HG03432 (cell line): ENCODE measurements around the gene PBX1.

Experiments
- ATAC-seq: cut with Tn5 transposase; IDR thresholded peaks from one replicate; pipeline ENCODE4 v1.9.1; 2021; ENCODE audit warnings: mild to moderate bottlenecking, moderate library complexity; ENCODE audit not compliant: unreplicated experiment

PBX1 gene

DNA sequence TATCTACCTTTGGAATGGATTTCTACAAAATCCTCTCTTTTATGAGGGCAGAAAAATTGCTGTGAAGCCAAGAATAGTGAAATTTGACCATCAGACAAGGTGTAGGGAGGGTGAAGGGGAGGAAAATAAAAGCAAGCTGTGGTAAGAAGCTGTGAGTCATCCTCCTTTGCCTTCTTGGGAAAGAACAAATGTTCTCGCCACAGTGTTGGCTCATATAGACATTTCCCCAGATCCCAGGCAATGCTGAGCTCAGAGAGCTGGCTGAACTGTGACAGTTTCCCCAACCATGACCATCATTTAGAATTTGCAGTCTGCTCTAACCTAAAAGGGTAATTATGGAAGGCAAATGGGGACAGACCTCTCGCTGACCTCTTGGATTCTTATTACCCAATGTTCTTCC, 235.4 kb downstream of the PBX1 start:
- no peak for ATAC-seq

DNA sequence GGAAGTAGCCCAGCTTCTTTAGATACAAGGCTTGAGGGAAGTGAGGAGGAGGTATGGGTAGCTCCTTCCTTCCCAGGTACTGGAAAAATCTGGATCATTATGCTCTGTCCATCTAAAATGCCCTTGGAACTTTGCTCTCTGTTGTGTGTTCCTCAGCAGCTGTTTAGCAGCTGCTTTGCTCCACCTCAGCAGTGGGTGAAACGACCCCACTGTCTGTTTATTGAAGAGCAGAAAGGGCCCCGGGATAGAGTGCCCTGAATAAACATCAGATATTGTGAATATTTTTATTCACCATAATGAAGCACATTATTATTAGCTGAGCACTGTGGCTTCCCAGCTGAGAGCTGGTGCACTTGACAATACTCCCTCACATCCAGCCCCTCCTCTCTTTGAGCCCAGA, 237.9 kb downstream of the PBX1 start:
- ATAC-seq, result no peak

DNA sequence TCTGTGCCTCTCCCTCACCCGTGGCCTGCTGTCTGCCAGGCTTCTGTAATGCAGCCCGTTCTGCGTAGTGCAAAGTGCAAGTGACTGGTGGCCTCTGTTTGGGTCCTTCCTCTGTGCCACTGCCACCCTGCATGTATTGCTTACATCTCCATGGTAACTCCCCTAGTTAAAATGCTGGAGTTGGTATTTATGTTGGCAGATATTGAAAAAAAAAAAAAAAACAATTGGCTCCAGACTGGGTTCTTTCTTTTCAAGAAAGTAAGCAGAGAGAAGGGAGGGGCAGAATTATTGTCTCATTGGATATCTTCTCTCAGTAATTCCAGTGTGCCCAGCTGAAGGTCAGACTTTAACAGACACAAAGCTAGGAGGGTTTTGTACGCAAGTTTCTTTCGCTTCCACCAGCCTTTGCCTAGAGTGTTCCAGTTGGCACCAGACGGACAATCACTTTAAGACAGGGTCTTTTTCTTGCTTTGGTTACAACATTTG, 242.3 kb downstream of the PBX1 start:
- ATAC-seq, result no peak

DNA sequence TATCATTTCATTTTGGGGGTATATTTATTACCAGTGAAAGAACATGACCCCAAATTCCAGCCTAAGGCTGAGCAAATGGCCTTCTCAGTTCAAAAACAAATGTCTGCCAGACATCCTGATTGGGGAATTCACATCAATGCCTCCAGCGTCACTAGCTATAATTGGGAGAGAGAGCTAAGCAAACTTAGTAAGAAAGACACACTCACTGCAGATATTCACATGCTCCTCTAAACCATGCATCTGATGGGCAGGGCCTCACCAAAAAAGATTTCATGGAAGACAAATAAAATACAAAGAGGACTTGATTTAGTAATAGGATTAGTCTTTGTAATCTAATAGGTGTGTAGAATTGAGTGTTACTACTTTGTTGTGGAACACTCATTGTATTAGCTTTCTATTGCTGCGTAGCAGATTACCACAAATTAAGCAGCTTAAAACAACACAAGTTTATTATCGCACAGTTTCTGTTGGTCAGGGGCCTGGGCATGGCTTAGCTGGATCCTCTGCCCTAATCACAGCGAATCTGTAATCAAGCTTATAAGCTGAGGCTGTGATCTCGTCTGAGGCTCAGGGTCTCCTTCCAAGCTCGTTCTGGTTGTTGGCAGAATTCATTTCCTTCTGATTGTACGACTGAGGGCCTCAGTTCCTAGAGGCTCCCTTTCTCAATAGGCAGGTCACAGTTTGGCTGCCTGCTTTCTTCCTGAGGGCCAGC, 243.0 kb downstream of the PBX1 start:
- ATAC-seq, result no peak

GRCh38 chr1:164802529-164803282, 243.7 kb downstream of the PBX1 start:
- no peak for ATAC-seq

- ATAC-seq, result no peak
Measured at GRCh38 chr1:164803366-164803765, 244.4 kb downstream of the PBX1 start.

DNA sequence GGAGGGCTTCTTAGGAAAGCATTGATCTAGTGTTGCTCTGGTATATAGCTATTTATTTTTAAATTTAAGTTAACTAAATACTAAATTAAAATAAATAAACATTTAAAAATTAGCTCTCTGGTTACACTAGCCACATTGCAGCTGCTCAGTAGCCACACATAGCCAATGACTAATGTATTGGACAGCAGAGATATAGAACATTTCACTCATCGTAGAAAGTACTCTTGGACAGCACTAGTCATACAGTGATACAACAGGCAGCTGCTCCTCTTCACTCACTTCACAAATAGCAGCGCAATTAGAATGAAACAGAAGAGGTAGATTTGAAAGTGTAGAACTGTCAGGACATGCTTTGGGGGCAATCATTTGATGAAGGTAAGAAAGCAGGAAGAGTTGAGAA, 245.4 kb downstream of the PBX1 start:
- no peak for ATAC-seq

DNA sequence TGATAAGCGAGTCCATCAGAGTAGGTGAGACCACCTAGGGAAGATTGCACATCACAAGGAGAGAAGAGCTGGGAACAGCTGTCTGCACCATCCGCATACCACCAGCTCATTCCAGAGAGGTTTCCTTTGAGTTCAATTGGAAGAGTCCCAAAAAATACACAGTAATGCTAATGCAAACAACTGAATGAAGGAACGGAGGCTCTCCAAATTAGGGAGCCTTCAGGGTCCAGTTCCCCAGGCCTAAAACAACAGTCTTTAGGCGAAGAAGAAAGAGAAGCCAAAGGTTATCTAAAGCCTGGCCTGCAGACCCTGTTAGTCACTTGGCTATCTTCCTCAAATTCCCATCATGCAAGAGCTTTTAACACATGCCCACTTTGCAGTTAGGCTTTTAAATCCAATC, 246.4 kb downstream of the PBX1 start:
- ATAC-seq, result no peak

DNA sequence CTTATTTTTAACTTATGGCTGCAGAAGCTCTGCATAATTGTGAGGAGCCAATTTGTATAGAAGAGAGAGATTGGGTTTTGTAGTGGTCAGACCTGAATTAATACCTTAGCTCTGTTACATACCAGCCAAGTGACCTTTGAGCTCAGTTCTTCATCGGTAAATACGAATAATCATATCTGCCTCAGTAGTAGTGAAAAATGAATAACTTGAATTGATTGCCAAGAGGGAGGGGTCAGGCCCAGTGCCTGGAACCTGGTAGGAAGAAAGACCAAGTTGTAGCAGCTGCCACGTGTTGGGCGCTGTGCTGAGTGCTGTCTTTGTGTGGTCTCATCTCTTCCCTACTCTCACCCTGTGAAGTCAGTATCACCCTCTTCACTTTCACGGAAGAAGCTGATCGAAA, 247.5 kb downstream of the PBX1 start:
- ATAC-seq, result no peak

DNA sequence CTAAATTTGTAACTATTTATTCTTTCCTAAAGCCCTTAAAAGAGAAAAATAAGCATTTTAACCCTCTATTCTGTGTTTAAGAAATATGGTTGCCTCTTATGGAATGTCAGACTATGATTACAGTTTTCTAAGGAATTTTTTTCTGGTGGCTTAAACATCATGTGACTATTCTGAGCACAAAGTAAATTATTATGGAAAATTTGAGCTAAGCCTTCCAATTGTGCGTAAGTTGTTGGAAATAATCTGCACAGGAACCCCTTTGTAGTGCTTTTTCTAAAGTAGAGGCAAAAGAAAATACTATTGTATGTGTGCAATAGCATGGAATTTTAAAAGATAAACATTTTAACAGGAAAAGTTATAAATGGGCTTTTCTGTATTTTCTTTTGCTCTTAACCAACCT, 254.8 kb downstream of the PBX1 start:
- no peak for ATAC-seq

DNA sequence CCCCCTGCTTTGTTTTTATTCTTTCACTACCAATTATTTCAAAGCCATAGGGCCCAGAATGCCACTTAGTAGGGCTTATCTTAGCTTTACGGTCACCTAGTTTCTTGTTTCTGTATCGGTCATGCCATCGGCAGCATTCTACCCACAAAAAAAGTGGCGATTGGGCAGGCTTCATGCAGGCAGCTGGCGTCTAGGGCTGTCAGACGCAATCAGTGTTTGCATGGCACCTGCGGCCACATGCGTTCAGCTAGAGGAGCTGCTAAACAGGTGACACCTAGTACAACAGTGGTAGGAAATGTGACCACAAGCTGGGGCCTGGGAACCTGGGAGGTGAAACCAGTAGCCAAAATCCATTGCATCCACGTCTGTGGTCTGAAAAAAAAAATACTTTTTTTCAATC, 262.7 kb downstream of the PBX1 start:
- no peak for ATAC-seq

GRCh38 chr1:164823486-164824279, 264.7 kb downstream of the PBX1 start:
- ATAC-seq, result no peak

- no peak for ATAC-seq
Measured at GRCh38 chr1:164824542-164824941, 265.6 kb downstream of the PBX1 start.

GRCh38 chr1:164830628-164831027, 271.6 kb downstream of the PBX1 start:
- ATAC-seq, result no peak

DNA sequence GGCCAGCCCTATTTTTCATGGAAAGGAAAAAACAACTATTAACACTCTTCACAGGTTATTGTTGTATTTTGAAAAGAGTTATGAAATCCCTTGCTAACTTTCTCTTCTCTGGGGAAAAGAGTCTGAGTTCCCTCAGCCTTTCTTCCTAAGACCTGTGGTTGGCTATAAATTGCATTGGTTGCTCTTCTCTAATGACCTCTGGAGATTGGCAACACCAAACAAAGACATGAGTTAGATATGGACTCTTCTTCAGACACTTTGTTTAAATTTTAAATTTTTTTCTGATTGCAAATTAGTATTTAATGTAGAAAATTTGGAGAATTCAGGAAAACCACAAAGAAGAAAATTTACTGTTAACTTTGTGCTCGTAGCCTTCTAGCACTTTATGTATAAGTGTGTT, 275.7 kb downstream of the PBX1 start:
- ATAC-seq, result no peak

- no peak for ATAC-seq
Measured at GRCh38 chr1:164836614-164837018, 277.6 kb downstream of the PBX1 start.

DNA sequence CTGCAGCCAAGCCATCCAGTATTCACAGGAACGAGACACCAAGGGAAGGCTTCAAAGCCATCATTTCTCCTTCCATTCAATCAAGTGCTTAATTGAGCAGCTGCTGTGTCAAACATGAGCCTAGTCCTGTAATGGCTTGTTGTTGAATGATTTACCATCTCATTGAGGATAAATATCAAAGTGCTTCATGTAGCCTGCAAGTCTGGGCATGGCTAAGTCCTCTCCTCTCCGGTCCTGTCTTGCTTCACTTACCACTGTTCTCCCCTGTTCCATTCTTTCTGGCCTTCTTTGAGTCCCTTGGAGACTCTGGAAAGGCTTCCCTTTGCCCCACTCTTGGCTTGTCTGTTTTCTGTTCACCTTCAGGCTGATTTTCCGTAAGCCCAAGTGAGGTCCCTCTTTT, 279.8 kb downstream of the PBX1 start:
- no peak for ATAC-seq

DNA sequence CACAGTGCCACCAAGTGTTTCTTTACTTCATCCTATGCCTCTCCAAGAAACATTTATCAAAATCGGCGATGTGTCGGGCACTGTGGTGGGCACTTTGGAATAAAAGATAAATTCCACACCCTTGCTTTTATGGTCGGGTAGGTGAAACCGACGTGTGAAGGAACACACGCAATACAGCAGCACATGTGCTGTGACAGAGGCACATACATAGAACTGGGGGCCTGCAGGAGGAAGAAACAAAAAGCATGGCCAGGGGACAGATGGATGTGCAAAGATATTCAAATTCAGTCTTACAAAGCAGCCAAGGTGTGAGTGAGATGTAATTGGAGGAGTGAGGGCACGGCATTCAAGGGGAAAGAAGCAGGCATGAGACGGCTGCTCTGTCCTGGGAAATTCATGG, 282.0 kb downstream of the PBX1 start:
- ATAC-seq, result no peak

DNA sequence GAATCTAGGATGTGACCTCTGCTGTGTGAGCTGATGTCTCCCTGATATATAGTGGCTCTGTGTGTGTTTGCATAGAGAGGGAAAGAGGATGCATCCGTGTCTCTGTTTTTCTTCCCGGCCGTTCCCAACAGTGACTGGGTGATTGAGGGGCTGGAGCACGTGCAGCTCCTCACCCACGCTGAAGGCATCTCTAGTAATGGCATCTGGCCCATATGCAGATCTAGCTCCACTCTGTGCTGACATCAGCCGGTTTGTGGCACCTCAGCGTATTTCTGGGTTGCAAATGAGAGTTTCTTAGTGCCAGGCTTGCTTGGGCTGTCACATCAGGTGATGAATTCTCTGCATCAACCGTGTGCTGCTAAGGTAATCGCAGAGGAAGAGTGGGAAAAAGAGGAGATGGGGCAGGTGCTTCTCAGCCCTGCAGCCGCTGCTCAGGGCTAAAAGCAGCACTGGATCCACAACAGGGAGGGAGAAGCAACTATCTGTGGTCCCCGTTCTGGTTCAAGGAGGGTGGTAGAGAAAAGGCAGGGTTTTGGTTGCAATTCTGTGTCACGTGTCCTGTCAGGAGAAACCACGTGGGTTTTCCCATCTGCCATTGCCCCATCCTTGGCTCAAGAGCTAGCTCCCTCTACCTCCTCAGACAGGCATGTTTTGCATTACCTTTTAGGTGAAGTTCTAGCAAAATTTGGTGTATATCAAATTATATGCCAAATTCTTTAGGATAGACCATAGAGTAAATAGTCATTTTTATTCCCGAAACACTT, 282.9 kb downstream of the PBX1 start:
- no peak for ATAC-seq

DNA sequence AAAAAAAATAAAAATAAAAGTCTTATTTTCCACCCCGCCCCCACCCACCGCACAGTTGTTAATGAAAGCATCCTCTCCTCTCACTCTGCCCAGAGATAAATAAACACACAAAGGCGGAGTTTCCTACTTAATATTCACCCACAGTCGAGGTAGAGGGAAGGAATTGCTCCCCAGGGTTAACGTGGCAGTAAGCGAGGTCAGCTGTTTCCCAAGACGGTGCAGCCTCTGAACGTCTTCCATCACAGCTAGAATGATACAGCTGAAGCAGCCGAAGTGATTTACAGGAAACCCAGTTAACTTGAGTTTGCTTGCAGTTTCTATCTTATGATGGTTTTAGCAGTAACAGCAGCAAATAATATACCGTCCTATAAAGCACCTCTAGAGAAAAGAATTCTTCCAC, 283.9 kb downstream of the PBX1 start:
- no peak for ATAC-seq
